Measurements from ENCODE around the gene MBD6.
A peak's percentile ranks its signal among the peaks of the same experiment; 100 is the strongest.
"Not testable (repeated sequence)": the region's sequence is repeated elsewhere in the genome, so short reads cannot be mapped to it uniquely, and the experiment has no call there.

The MBD6 gene

GRCh38 chr12:57515408-57515933, 7.2 kb upstream of the MBD6 start:
- DNase-seq, result no peak

- no peak for DNase-seq
Measured at GRCh38 chr12:57515934-57516541, 6.6 kb upstream of the MBD6 start.

- no peak for DNase-seq
Measured at GRCh38 chr12:57516617-57517153, 5.9 kb upstream of the MBD6 start.

GRCh38 chr12:57517187-57517586, 5.4 kb upstream of the MBD6 start:
- DNase-seq, result no peak

- not testable (repeated sequence) for DNase-seq
Measured at GRCh38 chr12:57517718-57518117, 4.9 kb upstream of the MBD6 start.

GRCh38 chr12:57518176-57518919, 4.3 kb upstream of the MBD6 start:
- no peak for DNase-seq

GRCh38 chr12:57518920-57519795, 3.5 kb upstream of the MBD6 start:
- DNase-seq, result no peak

GRCh38 chr12:57519796-57520052, 2.9 kb upstream of the MBD6 start:
- no peak for DNase-seq

- peak; percentile 90 for DNase-seq
Measured at GRCh38 chr12:57520053-57520818, 2.4 kb upstream of the MBD6 start, which contains the start of gene DDIT3. TSS of gene DDIT3 (minus strand) at chr12:57520514. CDS start at chr12:57517406, 3,108 bp downstream.

- no peak for DNase-seq
Measured at GRCh38 chr12:57521525-57522010, 1.1 kb upstream of the MBD6 start.

GRCh38 chr12:57522887-57523705, 472 bp downstream of the MBD6 start:
- DNase-seq, result no peak

GRCh38 chr12:57523706-57524614, 1.3 kb downstream of the MBD6 start:
- DNase-seq, result no peak

GRCh38 chr12:57524814-57525614, 2.4 kb downstream of the MBD6 start:
- DNase-seq, result no peak

GRCh38 chr12:57525615-57526383, 3.2 kb downstream of the MBD6 start:
- no peak for DNase-seq

GRCh38 chr12:57526477-57527126, 4.0 kb downstream of the MBD6 start:
- DNase-seq, result no peak

GRCh38 chr12:57527184-57527583, 4.6 kb downstream of the MBD6 start:
- no peak for DNase-seq

GRCh38 chr12:57528176-57528575, 5.6 kb downstream of the MBD6 start:
- no peak for DNase-seq

Measured in cortex of kidney (tissue), 1 donor.